B cell (primary cell): Measurements from ENCODE around the gene SGPP2. TPM values are rescaled to one million over a fixed set of nuclear protein-coding genes. Genes with fewer than 3 reads are reported as not detected.

Experiments
- ATAC-seq: fragments of 200-7000 bp; cut with Tn5 transposase; one replicate; pipeline ENCODE4 v1.10.0; 2021; ENCODE audit warnings: low read depth, mild to moderate bottlenecking, moderate number of reproducible peaks, moderate library complexity
- CTCF ChIA-PET: fragments of 350-600 bp; sonication (Branson Sonifier 250); formaldehyde crosslinking; loops from one replicate; lab custom pipeline; 2021; ENCODE audit warnings: antibody characterized with exemption, inconsistent platforms; lab: Charles Lee
- POLR2A ChIA-PET: fragments of 350-600 bp; sonication (Branson Sonifier 250); formaldehyde crosslinking; loops from one replicate; lab custom pipeline; 2021; ENCODE audit warnings: antibody characterized with exemption; lab: Charles Lee
- DNase-seq: peaks from one replicate; pipeline ENCODE4 v3.0.0; 2013
- H2AFZ ChIP-seq: 2 replicates; pipeline ENCODE4 v1.6.1; 2012; ENCODE audit warnings: mild to moderate bottlenecking, low read depth, low read length; ENCODE audit not compliant: insufficient read depth, poor library complexity, severe bottlenecking
- H3K27ac ChIP-seq, 2 donors: 1 replicate in 1 of 2; 2 replicates in 1 of 2; pipeline ENCODE4 v1.5.1; 2012 to 2013; ENCODE audit warnings: low read length in 2 of 2, mild to moderate bottlenecking in 2 of 2, moderate library complexity in 1 of 2
- H3K27me3 ChIP-seq, 4 experiments: fragments of 200-600 bp in 1 of 4; sonication (generic) in 1 of 4; replicated peaks in 1 of 4; 1 replicate in 2 of 4; 2 replicates in 2 of 4; pipeline versions ENCODE4 v1.6.1 to v1.7.0; 2013 to 2016; ENCODE audit warnings: low read length in 3 of 4, mild to moderate bottlenecking in 2 of 4, mixed read lengths in 1 of 4, moderate library complexity in 1 of 4; ENCODE audit not compliant: insufficient read depth in 4 of 4, control insufficient read depth in 3 of 4; ENCODE audit errors: control extremely low read depth in 1 of 4
- H3K36me3 ChIP-seq, 2 experiments: replicated peaks in 1 of 2; 1 replicate in 1 of 2; 2 replicates in 1 of 2; pipeline versions ENCODE4 v1.6.1 to v1.7.1; 2013; ENCODE audit warnings: low read length in 1 of 2; ENCODE audit not compliant: insufficient read depth in 2 of 2, control insufficient read depth in 1 of 2; ENCODE audit errors: control extremely low read depth in 1 of 2, extremely low read depth in 1 of 2
- H3K4me1 ChIP-seq, 2 donors: fragments of 200-600 bp in 1 of 2; sonication (generic) in 1 of 2; 1 replicate in 1 of 2; 2 replicates in 1 of 2; pipeline versions ENCODE4 v1.5.1 to v1.6.1; 2013 to 2017; ENCODE audit warnings: low read length in 2 of 2; ENCODE audit not compliant: control insufficient read depth in 2 of 2, insufficient read depth in 2 of 2
- H3K4me2 ChIP-seq: replicated peaks from 2 replicates; pipeline ENCODE3; 2012; ENCODE audit warnings: mild to moderate bottlenecking, low read depth, low read length; ENCODE audit not compliant: poor library complexity, severe bottlenecking
- H3K4me3 ChIP-seq, 5 experiments: fragments of 200-600 bp in 1 of 5; sonication (generic) in 1 of 5; 1 replicate in 3 of 5; 2 replicates in 2 of 5; pipeline versions ENCODE4 v1.5.1 to v1.7.0; 2011 to 2016; ENCODE audit warnings: low read length in 4 of 5, mild to moderate bottlenecking in 4 of 5, low read depth in 2 of 5, control low read depth in 1 of 5, moderate library complexity in 1 of 5; ENCODE audit not compliant: insufficient read depth in 1 of 5; ENCODE audit errors: control extremely low read depth in 1 of 5, extremely low read depth in 1 of 5
- H3K79me2 ChIP-seq: fragments of 200-600 bp; sonication (generic); one replicate; pipeline ENCODE4 v1.6.0; 2016; ENCODE audit warnings: low read length; ENCODE audit not compliant: control insufficient read depth, insufficient read depth
- H3K9ac ChIP-seq: fragments of 200-600 bp; sonication (generic); 2 replicates; pipeline ENCODE4 v1.6.1; 2017; ENCODE audit warnings: mild to moderate bottlenecking, low read length, moderate library complexity
- H3K9me3 ChIP-seq, 3 donors: one replicate each; pipeline versions ENCODE4 v1.6.1 to v1.7.1; 2013; ENCODE audit warnings: low read length in 2 of 3; ENCODE audit not compliant: control insufficient read depth in 2 of 3, insufficient read depth in 1 of 3; ENCODE audit errors: control extremely low read depth in 1 of 3
- H4K20me1 ChIP-seq: 2 replicates; pipeline ENCODE4 v1.6.0; 2012; ENCODE audit warnings: mild to moderate bottlenecking, low read length; ENCODE audit not compliant: insufficient read depth, control insufficient read depth, poor library complexity, severe bottlenecking
- H3K27ac Mint-ChIP-seq: one replicate; pipeline ENCODE4 v1.8.0; 2021; ENCODE audit warnings: mixed read lengths
- H3K27me3 Mint-ChIP-seq: one replicate; pipeline ENCODE4 v1.8.0; 2021; ENCODE audit warnings: mixed read lengths
- H3K4me1 Mint-ChIP-seq: one replicate; pipeline ENCODE4 v1.8.0; 2021; ENCODE audit warnings: mixed read lengths
- H3K4me3 Mint-ChIP-seq: one replicate; pipeline ENCODE4 v1.8.0; 2021; ENCODE audit warnings: mixed read lengths
- H3K9me3 Mint-ChIP-seq: one replicate; pipeline ENCODE4 v1.8.0; 2022; ENCODE audit warnings: mixed read lengths; ENCODE audit not compliant: insufficient read depth
- EZH2 ChIP-seq: IDR thresholded peaks from 2 replicates; pipeline ENCODE4 v1.6.1; 2012; ENCODE audit warnings: borderline replicate concordance, low read depth, mild to moderate bottlenecking, moderate library complexity, low read length; ENCODE audit not compliant: insufficient read depth, poor library complexity, severe bottlenecking
- WGBS: methylation state at CpG from one replicate; pipeline ENCODE4 v1.1.5; 2013; ENCODE audit warnings: missing lambda C conversion rate; ENCODE audit not compliant: insufficient coverage; 5-methylcytosine and 5-hydroxymethylcytosine counted together
- intact Hi-C: fragments of 100-400 bp; cut with micrococcal nuclease; formaldehyde crosslinking; loops from one replicate; pipeline ENCODE4 v1.10.0; 2022
- polyA plus RNA-seq: library from polyadenylated mRNA; depleted of rRNA; stranded (reverse); fragments of >200 nt; gene quantifications from 2 replicates; pipeline ENCODE4 v1.2.3, GENCODE V29; 2012
- total RNA-seq, 2 donors: library from RNA; stranded (reverse); fragments of 120-200 nt in 1 of 2; gene quantifications; 1 replicate in 1 of 2; 2 replicates in 1 of 2; pipeline versions ENCODE4 v1.2.3 to v1.2.4, GENCODE V29; 2013 to 2022
- TF ChIP-seq, protein P1 (sequence below): fragments of 200-600 bp; IDR thresholded peaks from one replicate; pipeline ENCODE4 v1.8.0; 2022; ENCODE audit warnings: antibody characterized with exemption, mild to moderate bottlenecking

SGPP2 gene
- total and polyA plus RNA-seq, 2 donors (not counting 1 experiment from before 2014, with no cell fraction given): 1.5 to 7.7 TPM

DNA sequence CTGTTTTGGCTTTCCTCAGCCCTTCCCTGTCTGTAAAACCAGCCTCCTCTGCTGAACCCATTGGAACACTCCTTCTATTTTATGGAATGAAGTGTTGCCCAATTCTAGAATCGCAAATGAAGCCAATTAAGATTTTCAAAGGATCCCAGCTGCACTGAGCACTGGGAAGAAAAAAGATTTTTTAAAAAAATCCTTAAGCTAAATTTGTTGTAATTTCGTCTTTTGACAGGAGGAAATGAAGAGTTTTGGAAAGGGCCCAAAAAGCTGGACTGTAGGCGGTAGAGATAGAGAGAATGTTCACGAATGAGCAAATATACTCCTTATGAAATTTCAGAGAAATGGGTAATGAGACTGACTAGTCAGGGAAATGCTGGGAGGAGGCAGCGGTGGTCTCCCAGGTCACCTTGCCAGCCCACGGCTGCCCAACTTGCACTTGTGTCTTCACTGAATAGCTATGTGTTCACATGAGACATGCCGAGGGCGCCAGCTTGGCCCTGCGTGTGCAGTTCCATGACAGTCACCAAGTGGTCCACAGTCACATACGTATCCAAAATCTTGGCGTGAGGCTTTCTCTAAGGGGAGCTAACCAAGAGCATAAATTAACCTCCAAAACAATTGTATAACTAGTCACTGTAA, 69.9 kb downstream of the SGPP2 start:
- no peaks in the 10 kb centered on the region for H4K20me1 ChIP-seq
- H3K27me3 Mint-ChIP-seq: no peaks in the 10 kb centered on the region
- no peaks in the 10 kb centered on the region for H3K27me3 ChIP-seq
- H3K9ac ChIP-seq: no peak overlapping the region
- intact Hi-C loops: no loop called here
- H3K4me1 Mint-ChIP-seq: no peaks in the 10 kb centered on the region
- DNase-seq: no peak
- H3K4me2 ChIP-seq: no peak overlapping the region
- H3K4me3 ChIP-seq: no peak overlapping the region
- H3K9me3 ChIP-seq: peaks cover 0 to 5% (median 0%) of the 10 kb centered on the region in 3 donors
- no peaks in the 10 kb centered on the region for H3K9me3 Mint-ChIP-seq
- no peak overlapping the region for H3K4me3 Mint-ChIP-seq
- H2AFZ ChIP-seq: no peak overlapping the region
- POLR2A ChIA-PET: no interaction called here
- no peaks in the 10 kb centered on the region for H3K4me1 ChIP-seq
- CTCF ChIA-PET: no interaction called here
- H3K79me2 ChIP-seq: no peaks in the 10 kb centered on the region
- TF ChIP-seq, protein P1, sequence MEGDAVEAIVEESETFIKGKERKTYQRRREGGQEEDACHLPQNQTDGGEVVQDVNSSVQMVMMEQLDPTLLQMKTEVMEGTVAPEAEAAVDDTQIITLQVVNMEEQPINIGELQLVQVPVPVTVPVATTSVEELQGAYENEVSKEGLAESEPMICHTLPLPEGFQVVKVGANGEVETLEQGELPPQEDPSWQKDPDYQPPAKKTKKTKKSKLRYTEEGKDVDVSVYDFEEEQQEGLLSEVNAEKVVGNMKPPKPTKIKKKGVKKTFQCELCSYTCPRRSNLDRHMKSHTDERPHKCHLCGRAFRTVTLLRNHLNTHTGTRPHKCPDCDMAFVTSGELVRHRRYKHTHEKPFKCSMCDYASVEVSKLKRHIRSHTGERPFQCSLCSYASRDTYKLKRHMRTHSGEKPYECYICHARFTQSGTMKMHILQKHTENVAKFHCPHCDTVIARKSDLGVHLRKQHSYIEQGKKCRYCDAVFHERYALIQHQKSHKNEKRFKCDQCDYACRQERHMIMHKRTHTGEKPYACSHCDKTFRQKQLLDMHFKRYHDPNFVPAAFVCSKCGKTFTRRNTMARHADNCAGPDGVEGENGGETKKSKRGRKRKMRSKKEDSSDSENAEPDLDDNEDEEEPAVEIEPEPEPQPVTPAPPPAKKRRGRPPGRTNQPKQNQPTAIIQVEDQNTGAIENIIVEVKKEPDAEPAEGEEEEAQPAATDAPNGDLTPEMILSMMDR: no peak
- TF ChIP-seq EZH2: no peak
- no peak for ATAC-seq
- 94% methylated on average over 9 of the region's 11 CpGs for WGBS
- no peaks in the 10 kb centered on the region for H3K36me3 ChIP-seq
- no peak overlapping the region for H3K27ac Mint-ChIP-seq
- no peak overlapping the region for H3K27ac ChIP-seq

DNA sequence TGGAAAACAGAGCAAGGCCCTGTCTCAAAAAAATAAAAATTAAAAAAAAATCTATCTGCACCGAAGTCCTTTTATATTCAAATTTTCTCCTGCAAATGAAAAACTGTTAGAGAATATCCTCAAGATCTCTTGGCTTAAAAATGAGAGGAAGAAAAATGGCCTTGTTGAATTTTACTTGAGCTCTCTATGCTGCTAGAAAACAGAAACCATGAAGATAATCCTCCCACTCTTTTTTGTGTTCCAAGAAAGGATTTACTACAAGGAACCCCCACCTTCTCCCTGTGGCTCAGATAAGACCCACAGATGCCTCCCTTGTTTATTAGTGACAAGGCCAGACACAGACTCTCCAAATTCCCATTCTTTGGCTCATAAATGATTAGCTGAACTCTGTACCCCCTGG, 71.0 kb downstream of the SGPP2 start:
- POLR2A ChIA-PET: no interaction called here
- ATAC-seq: no peak

More for the DNA sequence above, 71.0 kb downstream of the SGPP2 start:
- Histone ChIP-seq H3K79me2 (no peaks in the 10 kb centered on the region), H3K4me1 (no peaks in the 10 kb centered on the region), H3K4me3 (no peak overlapping the region), H3K27ac (no peak overlapping the region), H2AFZ (no peak overlapping the region), H3K4me2 (no peak overlapping the region), H3K9me3 (peaks cover 0 to 5% (median 0%) of the 10 kb centered on the region in 3 donors), H3K9ac (no peak overlapping the region), H4K20me1 (no peaks in the 10 kb centered on the region), H3K36me3 (no peaks in the 10 kb centered on the region), H3K27me3 (no peaks in the 10 kb centered on the region)
- Mint-ChIP-seq H3K9me3 (no peaks in the 10 kb centered on the region), H3K4me1 (no peaks in the 10 kb centered on the region), H3K27ac (no peak overlapping the region), H3K27me3 (no peaks in the 10 kb centered on the region), H3K4me3 (no peak overlapping the region)
- intact Hi-C loops: no loop called here
- no CpG with 5 or more reads among the region's 1 CpG for WGBS
- no peak for TF ChIP-seq EZH2
- no peak for DNase-seq
- CTCF ChIA-PET: no interaction called here
